HepG2 (cell line): ENCODE data around the gene GALNT10. TPM values are rescaled to one million over a fixed set of nuclear protein-coding genes. Genes with fewer than 3 reads are reported as not detected.

Source experiments
- ATAC-seq: fragments of 200-7000 bp; cut with Tn5 transposase; 3 replicates; pipeline ENCODE4 v1.9.1; 2020; ENCODE audit warnings: mild to moderate bottlenecking, moderate library complexity
- BruUV-seq: library from RNA; stranded (reverse); fragments of 400-500 nt; replicated peaks from 2 replicates; lab custom pipeline; 2021; lab: Mats Ljungman, UMichigan
- CTCF ChIA-PET: fragments of 300-600 bp; formaldehyde crosslinking; extraction: SDS; loops from one replicate; lab custom pipeline; 2021; ENCODE audit warnings: low total read pairs, inconsistent platforms, low intra/inter-chr PET ratio; lab: Yijun Ruan, JAX
- POLR2A ChIA-PET: fragments of 350-600 bp; sonication (Branson Sonifier 250); formaldehyde crosslinking; loops from one replicate; lab custom pipeline; 2020; ENCODE audit warnings: antibody characterized with exemption, inconsistent platforms; lab: Yijun Ruan, JAX
- DNase-seq: peaks from one replicate; pipeline ENCODE4 v3.0.0-alpha.2; 2015; ENCODE audit warnings: low spot score
- FAIRE-seq: peaks from 3 replicates; lab custom pipeline; 2011; peaks lifted over from hg19 to GRCh38; lab: Jason Lieb, UNC
- H2AFZ ChIP-seq: one replicate; pipeline ENCODE4 v1.6.1; 2011; ENCODE audit warnings: low read length, inconsistent platforms
- H3K27ac ChIP-seq: fragments of 300-600 bp; 3 replicates; pipeline ENCODE4 v1.8.0; 2011; ENCODE audit warnings: mixed run types, mild to moderate bottlenecking, mixed read lengths, low read length, inconsistent platforms; ENCODE audit not compliant: insufficient read depth; ENCODE audit errors: extremely low read length
- H3K27me3 ChIP-seq, 2 experiments: fragments of 200-600 bp in 1 of 2; 2 replicates in 1 of 2; 3 replicates in 1 of 2; pipeline versions ENCODE4 v1.6.0 to v1.8.0; 2011; ENCODE audit warnings: low read length in 2 of 2, mild to moderate bottlenecking in 2 of 2, moderate library complexity in 2 of 2, inconsistent platforms in 1 of 2; ENCODE audit not compliant: insufficient read depth in 2 of 2, control insufficient read depth in 1 of 2
- H3K36me3 ChIP-seq, 2 experiments: fragments of 200-600 bp in 1 of 2; replicated peaks in 1 of 2; 2 replicates in 1 of 2; 3 replicates in 1 of 2; pipeline versions ENCODE4 v1.5.1 to v1.8.0; 2011; ENCODE audit warnings: low read length in 2 of 2, inconsistent platforms in 1 of 2; ENCODE audit not compliant: insufficient read depth in 2 of 2, control insufficient read depth in 1 of 2
- H3K4me1 ChIP-seq: 2 replicates; pipeline ENCODE4 v1.5.1; 2012; ENCODE audit warnings: low read length, inconsistent platforms; ENCODE audit not compliant: insufficient read depth
- H3K4me2 ChIP-seq: 2 replicates; pipeline ENCODE4 v1.6.0; 2011; ENCODE audit warnings: low read depth, low read length, inconsistent platforms
- H3K4me3 ChIP-seq, 3 experiments: fragments of 200-600 bp in 1 of 3; sonication (generic), shearing (Covaris generic) in 1 of 3; replicated peaks in 1 of 3; 2 replicates each; pipeline ENCODE4 v1.5.1; 2011 to 2016; ENCODE audit warnings: low read length in 3 of 3, inconsistent platforms in 2 of 3, low read depth in 2 of 3, mild to moderate bottlenecking in 2 of 3, control low read depth in 1 of 3, mixed read lengths in 1 of 3; ENCODE audit not compliant: insufficient read depth in 1 of 3
- H3K79me2 ChIP-seq: one replicate; pipeline ENCODE4 v1.6.1; 2011; ENCODE audit warnings: low read length, inconsistent platforms; ENCODE audit not compliant: insufficient read depth
- H3K9ac ChIP-seq: 2 replicates; pipeline ENCODE4 v1.6.0; 2011; ENCODE audit warnings: mild to moderate bottlenecking, low read depth, low read length, inconsistent platforms; ENCODE audit not compliant: insufficient read depth
- H3K9me3 ChIP-seq: 2 replicates; pipeline ENCODE4 v1.5.1; 2012; ENCODE audit warnings: mild to moderate bottlenecking, low read length
- H4K20me1 ChIP-seq: 2 replicates; pipeline ENCODE4 v1.6.0; 2011; ENCODE audit warnings: inconsistent platforms, mild to moderate bottlenecking, low read length, moderate library complexity; ENCODE audit not compliant: insufficient read depth
- ATF1 ChIP-seq: IDR thresholded peaks from 2 replicates; pipeline ENCODE4 v1.6.1; 2016; ENCODE audit warnings: mild to moderate bottlenecking, control low read depth
- DBP ChIP-seq: sonication (generic); formaldehyde crosslinking; IDR thresholded peaks from 2 replicates; pipeline ENCODE4 v1.4.0; 2020; ENCODE audit warnings: missing genetic modification reagents; ENCODE audit errors: not compliant biosample characterization
- FOXA1 ChIP-seq, 2 experiments: fragments of 450-650 bp in 1 of 2; sonication (generic) in 1 of 2; formaldehyde crosslinking in 1 of 2; IDR thresholded peaks; 2 replicates each; pipeline versions ENCODE4 v1.4.0 to v1.6.1; 2016 to 2020; ENCODE audit warnings: missing genetic modification reagents in 1 of 2
- GPN1 ChIP-seq: sonication (generic); formaldehyde crosslinking; IDR thresholded peaks from 2 replicates; pipeline ENCODE4 v1.5.1; 2020; ENCODE audit warnings: missing genetic modification reagents, borderline replicate concordance
- KAT2B ChIP-seq: fragments of 150-350 bp; IDR thresholded peaks from 2 replicates; pipeline ENCODE4 v1.6.1; 2014; ENCODE audit warnings: low read depth, low read length, borderline replicate concordance
- SMAD9 ChIP-seq: sonication (generic); formaldehyde crosslinking; IDR thresholded peaks from 2 replicates; pipeline ENCODE4 v1.5.1; 2020; ENCODE audit warnings: mild to moderate bottlenecking, missing genetic modification reagents
- SNAPC5 ChIP-seq: sonication (generic); formaldehyde crosslinking; IDR thresholded peaks from 2 replicates; pipeline ENCODE4 v1.8.1; 2023; ENCODE audit warnings: mild to moderate bottlenecking, missing genetic modification reagents, borderline replicate concordance
- XBP1 ChIP-seq: sonication (generic); formaldehyde crosslinking; IDR thresholded peaks from 2 replicates; pipeline ENCODE4 v1.5.0; 2020; ENCODE audit warnings: missing genetic modification reagents
- ZKSCAN1 ChIP-seq: fragments of 150-350 bp; IDR thresholded peaks from 2 replicates; pipeline ENCODE4 v1.6.1; 2014; ENCODE audit warnings: low read length
- ZNF446 ChIP-seq: sonication (generic); formaldehyde crosslinking; IDR thresholded peaks from 2 replicates; pipeline ENCODE4 v1.5.0; 2020; ENCODE audit warnings: mild to moderate bottlenecking, missing genetic modification reagents
- ZNF570 ChIP-seq: sonication (generic); formaldehyde crosslinking; IDR thresholded peaks from 2 replicates; pipeline ENCODE4 v1.4.0; 2020; ENCODE audit warnings: mild to moderate bottlenecking, missing genetic modification reagents, borderline replicate concordance
- WGBS: methylation state at CpG from one replicate; pipeline ENCODE4 v1.1.6; 2017; ENCODE audit warnings: low lambda C conversion rate; 5-methylcytosine and 5-hydroxymethylcytosine counted together
- in situ Hi-C: cut with HindIII; loops from 2 replicates; pipeline ENCODE4 v1.10.0; 2017; ENCODE audit warnings: low pct_unique_long_range_greater_than_20kb; ENCODE audit not compliant: extremely low pct_ligation_motif_present
- intact Hi-C: fragments of 100-400 bp; cut with micrococcal nuclease; formaldehyde crosslinking; loops from one replicate; pipeline ENCODE4 v1.10.0; 2022; ENCODE audit not compliant: unreplicated experiment
- polyA plus RNA-seq, 8 experiments: library from polyadenylated mRNA; depleted of rRNA in 3 of 8; stranded (reverse) in 7 of 8; unstranded in 1 of 8; fragments of >200 nt; fragmentation: Illumina TruSeq in 4 of 8; extraction: Trizol in 4 of 8; gene quantifications; 2 replicates each; pipeline versions ENCODE4 v1.2.1 to v1.2.3, GENCODE V29; 2011 to 2016; ENCODE audit warnings: low read depth in 4 of 8, missing spikeins in 1 of 8, mixed read lengths in 1 of 8; ENCODE audit not compliant: insufficient read depth in 1 of 8
- total RNA-seq, 5 experiments: library from RNA; depleted of rRNA; stranded (reverse); fragments of >200 nt; fragmentation: Illumina TruSeq; extraction: Trizol; gene quantifications; 2 replicates each; pipeline ENCODE4 v1.2.3, GENCODE V29; 2016; ENCODE audit warnings: low read depth in 1 of 5

Gene GALNT10
- total and polyA plus RNA-seq, 2 of the 13 experiments (the other 11 are each of a cell fraction or from before 2014, with no cell fraction given), result 8.1 to 11.2 TPM

- CTCF ChIA-PET, result no interaction called here
- H3K9ac ChIP-seq, result no peak overlapping the region
Measured at GRCh38 chr5:154321546-154321945, 131.0 kb downstream of the GALNT10 start.

GRCh38 chr5:154324033-154324432 lies 133.5 kb downstream of the GALNT10 start:
- H3K9ac ChIP-seq, result no peak overlapping the region
- H3K36me3 ChIP-seq, result peaks cover 0 to 1% of the 10 kb centered on the region in 2 experiments; a peak in 2 of 5 replicates
- ATAC-seq (no peak), DNase-seq (no peak), FAIRE-seq (no peak)
- H3K9me3 ChIP-seq, result no peaks in the 10 kb centered on the region
- no peak overlapping the region for H2AFZ ChIP-seq
- no peak overlapping the region for H3K4me2 ChIP-seq
- POLR2A ChIA-PET, result no interaction called here
- H3K27ac ChIP-seq, result no peak overlapping the region
- no CpG with 5 or more reads among the region's 2 CpGs for WGBS
- intact Hi-C loops (no loop called here), in situ Hi-C loops (no loop called here)
- H3K27me3 ChIP-seq, result no peaks in the 10 kb centered on the region
- no peaks in the 10 kb centered on the region for H4K20me1 ChIP-seq
- H3K79me2 ChIP-seq, result no peaks in the 10 kb centered on the region
- CTCF ChIA-PET, result no interaction called here
- no TSS peak for BruUV-seq
- TF ChIP-seq SMAD9, result no peak
- TF ChIP-seq ZNF570 (CRISPR knock-in tag), result no peak
- TF ChIP-seq FOXA1 (IDR thresholded peaks at IDR 0.05), result no peak
- TF ChIP-seq FOXA1 (CRISPR knock-in tag; IDR thresholded peaks at IDR 0.05), result no peak
- TF ChIP-seq ZKSCAN1, result no peak
- no peak for TF ChIP-seq DBP (CRISPR knock-in tag)
- TF ChIP-seq XBP1 (CRISPR knock-in tag), result no peak
- TF ChIP-seq SNAPC5, result no peak
- TF ChIP-seq ZNF446 (CRISPR knock-in tag), result no peak
- H3K4me1 ChIP-seq, result no peaks in the 10 kb centered on the region
- no peak overlapping the region for H3K4me3 ChIP-seq

More at GRCh38 chr5:154321546-154321945, 131.0 kb downstream of the GALNT10 start:
- POLR2A ChIA-PET, result no interaction called here
- DNase-seq (no peak), ATAC-seq (no peak), FAIRE-seq (no peak)
- H3K4me1 ChIP-seq, result no peaks in the 10 kb centered on the region
- intact Hi-C loops (no loop called here), in situ Hi-C loops (no loop called here)
- no peaks in the 10 kb centered on the region for H3K27me3 ChIP-seq
- H3K36me3 ChIP-seq, result peaks cover 0 to 1% of the 10 kb centered on the region in 2 experiments; a peak in 2 of 5 replicates
- H2AFZ ChIP-seq, result no peak overlapping the region
- no peaks in the 10 kb centered on the region for H3K79me2 ChIP-seq
- 70% methylated on average over 3 of the region's 3 CpGs for WGBS
- TF ChIP-seq ATF1 (CRISPR knock-in tag), result no peak
- no peak for TF ChIP-seq KAT2B
- no peak for TF ChIP-seq GPN1 (CRISPR knock-in tag)
- H3K9me3 ChIP-seq, result no peaks in the 10 kb centered on the region
- no peak overlapping the region for H3K4me3 ChIP-seq
- no peak overlapping the region for H3K4me2 ChIP-seq
- no peaks in the 10 kb centered on the region for H4K20me1 ChIP-seq
- no peak overlapping the region for H3K27ac ChIP-seq
- BruUV-seq, result no TSS peak
